Measurements from ENCODE around the gene COL24A1.

DNA sequence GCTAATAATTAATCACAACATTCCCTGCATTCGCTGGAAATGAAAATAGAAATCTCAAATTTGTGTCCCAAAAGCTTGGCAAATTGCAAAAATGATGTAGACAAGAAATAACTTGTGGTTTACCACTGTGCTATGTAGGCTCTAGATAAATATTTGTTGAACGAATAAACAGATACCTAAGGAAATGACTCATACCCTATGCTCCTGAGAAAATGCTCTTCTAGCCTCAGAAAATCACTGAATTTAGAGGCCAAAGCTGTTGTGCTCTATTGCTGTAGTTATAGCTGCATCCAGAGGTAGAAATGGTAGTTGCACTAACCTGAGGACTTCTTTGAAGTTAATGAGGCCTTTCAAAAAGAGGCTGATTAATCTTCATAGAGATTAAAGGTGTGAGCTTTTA, 306.3 kb downstream of the COL24A1 start:
- TF ChIP-seq CTCF (IDR thresholded peaks at IDR 0.05) = no peak
- no peak for TF ChIP-seq POLR2A (IDR thresholded peaks at IDR 0.05)
